ENCODE measurements around the gene TSACC. TPM values are rescaled to one million over a fixed set of nuclear protein-coding genes. Genes with fewer than 3 reads are reported as not detected.
"Not testable (repeated sequence)": the region's sequence is repeated elsewhere in the genome, so short reads cannot be mapped to it uniquely, and the experiment has no call there.

The TSACC gene
- total RNA-seq, 1 experiment from 2014 or later: 0.36 TPM

DNA sequence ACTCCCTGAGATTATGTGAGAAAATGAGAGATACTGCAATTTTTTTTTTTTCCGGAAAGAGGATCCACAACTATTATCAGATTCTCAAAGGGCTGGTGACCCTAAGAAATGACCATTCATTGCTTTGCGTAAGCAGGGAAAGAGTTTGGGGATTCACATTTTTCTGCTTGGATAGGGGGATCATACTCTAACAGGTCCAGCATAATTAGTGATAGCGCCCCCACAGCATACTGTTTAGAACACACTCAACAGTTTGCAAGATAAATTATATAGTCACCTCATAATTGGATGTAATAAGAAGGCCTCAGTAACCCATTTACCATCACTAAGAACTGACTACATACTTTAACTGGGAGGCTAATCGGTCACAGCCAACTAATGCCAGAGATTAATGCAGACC lies 2.1 kb upstream of the TSACC start:
- Histone ChIP-seq H3K4me3 (peak overlapping the region; percentile 76), H3K27me3 (no peaks in the 10 kb centered on the region)

DNA sequence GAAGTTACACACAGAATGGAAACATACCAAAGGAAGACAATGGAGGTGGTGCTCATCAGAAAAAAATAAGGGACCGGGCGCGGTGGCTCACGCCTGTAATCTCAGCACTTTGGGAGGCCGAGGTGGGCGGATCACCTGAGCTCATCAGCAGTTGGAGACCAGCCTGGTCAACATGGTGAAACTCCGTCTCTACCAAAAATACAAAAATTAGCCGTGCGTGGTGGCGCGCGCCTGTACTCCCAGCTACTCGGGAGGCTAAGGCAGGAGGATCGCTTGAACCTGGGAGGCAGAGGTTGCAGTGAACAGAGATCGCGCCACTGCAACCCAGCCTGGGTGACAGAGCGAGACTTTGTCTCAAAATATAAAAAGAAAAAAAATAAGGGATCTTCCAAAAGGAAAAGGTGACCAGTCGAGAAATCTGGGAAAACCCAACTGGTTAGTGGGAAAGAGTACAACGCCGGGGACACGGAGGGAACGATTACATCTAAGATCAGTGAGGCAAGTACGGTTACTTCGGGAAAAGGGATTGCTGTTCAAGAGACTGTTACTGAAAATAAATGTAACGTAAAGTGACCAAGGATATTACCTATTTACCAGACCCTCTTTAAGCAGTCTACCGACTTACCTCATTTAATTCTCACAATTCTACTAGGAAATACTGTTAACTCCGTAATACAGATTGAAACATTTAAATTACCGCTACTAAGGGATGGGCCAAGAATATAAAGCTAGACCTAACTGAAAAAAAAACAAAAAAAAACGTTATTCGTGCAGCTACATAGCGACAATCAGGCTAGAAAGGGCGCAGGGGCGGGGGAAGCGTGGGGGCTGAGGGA lies 1.1 kb upstream of the TSACC start:
- peak overlapping the region; percentile 76 for H3K4me3 ChIP-seq
- peaks cover 34% of the 10 kb centered on the region for H3K36me3 ChIP-seq
- no peaks in the 10 kb centered on the region for H3K9me3 ChIP-seq (replicated peaks)
- no peaks in the 10 kb centered on the region for H3K4me1 ChIP-seq
- H3K27ac ChIP-seq: peak overlapping the region; percentile 61
- no peaks in the 10 kb centered on the region for H3K27me3 ChIP-seq
- no peak for DNase-seq

More for the DNA sequence above, 2.1 kb upstream of the TSACC start:
- DNase-seq: no peak
- Histone ChIP-seq H3K4me1 (no peaks in the 10 kb centered on the region), H3K27ac (no peak overlapping the region), H3K9me3 (replicated peaks) (no peaks in the 10 kb centered on the region), H3K36me3 (peaks cover 42% of the 10 kb centered on the region)

DNA sequence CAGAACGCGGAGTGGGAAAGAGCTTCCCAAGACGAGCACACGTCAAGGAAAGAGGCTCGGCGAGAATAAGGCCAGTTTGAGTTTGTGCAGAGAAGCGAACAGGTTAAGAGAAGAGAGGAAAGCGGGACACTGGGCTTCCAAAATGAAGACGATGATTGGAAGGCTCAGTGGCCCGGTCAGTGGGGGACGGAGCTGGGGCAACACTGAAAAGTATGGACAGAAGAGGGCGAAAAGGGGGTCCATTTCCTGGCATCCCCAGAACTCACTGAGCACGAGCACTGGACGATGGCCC lies 492 bp upstream of the TSACC start:
- peak overlapping the region; percentile 61 for H3K27ac ChIP-seq
- no peaks in the 10 kb centered on the region for H3K9me3 ChIP-seq (replicated peaks)
- no peak for DNase-seq
- peaks cover 28% of the 10 kb centered on the region for H3K36me3 ChIP-seq
- H3K27me3 ChIP-seq: no peaks in the 10 kb centered on the region
- peak overlapping the region; percentile 76 for H3K4me3 ChIP-seq
- no peaks in the 10 kb centered on the region for H3K4me1 ChIP-seq

- no peaks in the 10 kb centered on the region for H3K4me1 ChIP-seq
- DNase-seq: no peak
- peaks cover 4% of the 10 kb centered on the region for H3K27me3 ChIP-seq
- H3K27ac ChIP-seq: no peak overlapping the region
- no peaks in the 10 kb centered on the region for H3K9me3 ChIP-seq (replicated peaks)
- H3K36me3 ChIP-seq: no peaks in the 10 kb centered on the region
- no peak overlapping the region for H3K4me3 ChIP-seq
Measured at GRCh38 chr1:156342166-156342955, 4.0 kb downstream of the TSACC start.

DNA sequence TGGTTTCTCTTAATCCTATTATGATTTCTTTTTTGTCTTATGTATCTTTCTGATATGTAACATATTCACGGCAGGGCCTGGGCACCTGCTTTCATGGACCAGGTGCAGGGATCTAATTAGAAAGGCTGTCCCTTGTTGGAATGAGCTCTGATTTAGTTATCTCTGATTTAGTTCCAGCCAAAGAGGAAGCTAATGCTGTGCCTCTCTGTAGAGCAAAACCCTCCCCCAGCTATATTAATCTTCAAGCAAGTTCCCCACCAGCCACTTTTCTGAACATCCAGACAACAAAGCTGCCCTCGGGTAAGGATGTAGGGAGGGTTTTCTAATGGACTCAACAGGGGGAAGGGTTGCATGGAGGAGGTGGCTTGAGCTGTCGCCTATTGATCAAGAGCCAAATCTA lies 6.1 kb downstream of the TSACC start:
- H3K27ac ChIP-seq: no peak overlapping the region
- H3K36me3 ChIP-seq: no peaks in the 10 kb centered on the region
- H3K9me3 ChIP-seq (replicated peaks): no peaks in the 10 kb centered on the region
- no peaks in the 10 kb centered on the region for H3K4me1 ChIP-seq
- DNase-seq: no peak
- no peak overlapping the region for H3K4me3 ChIP-seq
- H3K27me3 ChIP-seq: peaks cover 4% of the 10 kb centered on the region

GRCh38 chr1:156346035-156346434 lies 7.7 kb downstream of the TSACC start:
- not testable (repeated sequence) for H3K4me1 ChIP-seq; H3K27ac ChIP-seq; DNase-seq; H3K36me3 ChIP-seq; H3K4me3 ChIP-seq; H3K27me3 ChIP-seq; H3K9me3 ChIP-seq (replicated peaks)

GRCh38 chr1:156346636-156347035 lies 8.3 kb downstream of the TSACC start:
- H3K27ac ChIP-seq: no peak overlapping the region
- H3K4me3 ChIP-seq: no peak overlapping the region
- DNase-seq: no peak
- no peaks in the 10 kb centered on the region for H3K4me1 ChIP-seq
- no peaks in the 10 kb centered on the region for H3K9me3 ChIP-seq (replicated peaks)
- H3K27me3 ChIP-seq: peaks cover 7% of the 10 kb centered on the region
- no peaks in the 10 kb centered on the region for H3K36me3 ChIP-seq

DNA sequence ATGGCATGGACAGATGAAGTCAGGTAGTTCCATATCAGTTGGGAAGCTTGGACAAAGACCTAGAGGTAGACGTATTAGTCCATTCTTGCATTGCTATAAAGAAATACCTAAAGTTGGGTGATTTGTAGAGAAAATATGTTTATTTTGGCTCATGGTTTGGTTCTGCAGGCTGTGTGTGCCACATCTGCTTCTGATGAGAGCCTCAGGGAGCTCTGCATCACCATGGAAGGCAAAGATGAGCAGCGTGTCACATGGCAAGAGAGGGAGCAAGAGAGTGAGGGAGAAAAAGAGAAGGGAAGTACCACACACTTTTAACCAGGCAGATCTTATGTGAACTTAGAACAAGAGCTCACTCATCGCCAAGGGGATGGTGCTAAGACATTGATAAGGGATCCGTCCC lies 9.0 kb downstream of the TSACC start:
- Histone ChIP-seq H3K27me3 (peaks cover 7% of the 10 kb centered on the region), H3K36me3 (no peaks in the 10 kb centered on the region), H3K4me1 (no peaks in the 10 kb centered on the region), H3K4me3 (no peak overlapping the region), H3K27ac (no peak overlapping the region), H3K9me3 (replicated peaks) (no peaks in the 10 kb centered on the region)
- DNase-seq: no peak

- not testable (repeated sequence) for H3K27me3 ChIP-seq; H3K27ac ChIP-seq; H3K4me3 ChIP-seq; H3K36me3 ChIP-seq; H3K9me3 ChIP-seq (replicated peaks); H3K4me1 ChIP-seq; DNase-seq
Measured at GRCh38 chr1:156352481-156352880, 14.2 kb downstream of the TSACC start.

GRCh38 chr1:156356262-156356874 lies 18.0 kb downstream of the TSACC start:
- H3K4me3 ChIP-seq: no peak overlapping the region
- H3K27ac ChIP-seq: no peak overlapping the region
- H3K4me1 ChIP-seq: no peaks in the 10 kb centered on the region
- peaks cover 4% of the 10 kb centered on the region for H3K27me3 ChIP-seq
- H3K9me3 ChIP-seq (replicated peaks): no peaks in the 10 kb centered on the region
- H3K36me3 ChIP-seq: no peaks in the 10 kb centered on the region
- no peak for DNase-seq

DNA sequence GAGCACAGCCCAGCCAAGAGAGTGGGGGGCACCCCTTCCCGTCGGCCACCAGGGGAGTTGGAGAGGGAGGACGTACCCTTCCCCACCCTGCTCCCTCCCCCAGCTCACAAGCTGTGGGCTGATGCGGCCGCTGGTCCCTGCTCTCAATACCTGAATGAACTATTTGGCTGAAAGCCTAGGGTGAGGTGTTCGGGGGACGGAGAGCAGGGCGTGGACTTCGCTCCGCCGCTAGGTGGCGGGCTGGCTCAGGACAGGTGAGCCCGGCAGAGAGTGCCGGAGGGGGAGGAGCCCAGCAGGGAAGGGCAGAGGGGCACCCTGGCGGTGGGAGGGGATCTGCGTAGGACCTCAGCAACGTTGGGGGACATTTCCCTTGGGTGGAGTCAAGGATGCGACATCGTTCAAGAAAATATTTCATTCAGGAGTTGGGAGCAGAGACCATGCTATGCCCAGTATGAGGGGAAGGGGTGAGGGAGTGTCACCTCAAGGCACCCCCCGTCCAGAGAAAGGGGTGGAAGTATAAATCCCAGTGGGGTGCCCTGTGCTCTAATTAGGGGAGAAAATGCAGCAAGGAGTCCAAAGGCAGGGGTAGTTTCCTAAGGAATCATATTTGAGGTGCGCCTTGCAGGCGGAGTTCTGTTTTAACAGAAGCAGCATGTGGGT lies 18.7 kb downstream of the TSACC start:
- H3K9me3 ChIP-seq (replicated peaks): no peaks in the 10 kb centered on the region
- no peak overlapping the region for H3K4me3 ChIP-seq
- H3K27ac ChIP-seq: no peak overlapping the region
- peak; percentile 42 to 61 for DNase-seq
- H3K27me3 ChIP-seq: peaks cover 4% of the 10 kb centered on the region
- no peaks in the 10 kb centered on the region for H3K36me3 ChIP-seq
- H3K4me1 ChIP-seq: no peaks in the 10 kb centered on the region

DNA sequence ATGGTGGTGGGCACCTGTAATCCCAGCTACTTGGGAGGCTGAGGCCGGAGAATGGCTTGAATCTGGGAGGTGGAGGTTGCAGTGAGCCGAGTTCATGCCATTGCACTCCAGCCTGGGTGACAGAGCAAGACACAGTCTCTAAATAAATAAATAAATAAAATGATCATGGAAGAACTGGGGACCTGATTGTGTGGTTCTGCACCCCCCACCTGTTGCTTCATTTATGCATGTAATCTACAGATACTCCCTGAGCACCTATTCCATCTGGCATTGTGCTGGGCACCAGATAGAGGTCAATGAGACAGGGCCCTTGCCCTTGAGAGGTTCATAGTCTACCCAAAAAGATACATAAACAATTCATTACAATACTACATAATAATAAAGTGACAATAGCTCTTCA lies 19.7 kb downstream of the TSACC start:
- peaks cover 4% of the 10 kb centered on the region for H3K27me3 ChIP-seq
- H3K9me3 ChIP-seq (replicated peaks): no peaks in the 10 kb centered on the region
- no peak overlapping the region for H3K4me3 ChIP-seq
- no peaks in the 10 kb centered on the region for H3K4me1 ChIP-seq
- no peak overlapping the region for H3K27ac ChIP-seq
- DNase-seq: no peak
- no peaks in the 10 kb centered on the region for H3K36me3 ChIP-seq

GRCh38 chr1:156358641-156359040 lies 20.3 kb downstream of the TSACC start:
- Histone ChIP-seq H3K27ac (no peak overlapping the region), H3K9me3 (replicated peaks) (no peaks in the 10 kb centered on the region), H3K4me1 (no peaks in the 10 kb centered on the region), H3K4me3 (no peak overlapping the region), H3K36me3 (no peaks in the 10 kb centered on the region), H3K27me3 (peaks cover 4% of the 10 kb centered on the region)
- DNase-seq: no peak

- H3K27ac ChIP-seq: no peak overlapping the region
- no peak for DNase-seq
- no peaks in the 10 kb centered on the region for H3K4me1 ChIP-seq
- H3K4me3 ChIP-seq: no peak overlapping the region
- no peaks in the 10 kb centered on the region for H3K36me3 ChIP-seq
- peaks cover 4% of the 10 kb centered on the region for H3K27me3 ChIP-seq
- no peaks in the 10 kb centered on the region for H3K9me3 ChIP-seq (replicated peaks)
Measured at GRCh38 chr1:156359249-156359648, 20.9 kb downstream of the TSACC start.

GRCh38 chr1:156359973-156360372 lies 21.6 kb downstream of the TSACC start:
- no peaks in the 10 kb centered on the region for H3K36me3 ChIP-seq
- peaks cover 4% of the 10 kb centered on the region for H3K27me3 ChIP-seq
- H3K4me3 ChIP-seq: no peak overlapping the region
- H3K4me1 ChIP-seq: no peaks in the 10 kb centered on the region
- no peak overlapping the region for H3K27ac ChIP-seq
- DNase-seq: peak; percentile 19 to 33
- no peaks in the 10 kb centered on the region for H3K9me3 ChIP-seq (replicated peaks)
